HepG2 (cell line): ENCODE results near the gene KNG1. TPM values are rescaled to one million over a fixed set of nuclear protein-coding genes. Genes with fewer than 3 reads are reported as not detected.

ENCODE experiments used
- FIP1L1 ChIP-seq: fragments of 200-400 bp; formaldehyde crosslinking; IDR thresholded peaks from 2 replicates; pipeline ENCODE4 v1.6.1; 2018; ENCODE audit warnings: low read depth, mild to moderate bottlenecking, low read length, moderate library complexity, borderline replicate concordance; ENCODE audit not compliant: insufficient read depth
- FOXA1 ChIP-seq, 2 experiments: fragments of 450-650 bp in 1 of 2; sonication (generic) in 1 of 2; formaldehyde crosslinking in 1 of 2; IDR thresholded peaks; 2 replicates each; pipeline versions ENCODE4 v1.4.0 to v1.6.1; 2016 to 2020; ENCODE audit warnings: missing genetic modification reagents in 1 of 2
- FOXO4 ChIP-seq: sonication (generic); formaldehyde crosslinking; conservative IDR thresholded peaks from 2 replicates; pipeline ENCODE4 v1.8.1; 2023; ENCODE audit warnings: missing genetic modification reagents
- IRF9 ChIP-seq: sonication (generic); formaldehyde crosslinking; IDR thresholded peaks from 2 replicates; pipeline ENCODE4 v1.8.0; 2022; ENCODE audit warnings: missing genetic modification reagents, mild to moderate bottlenecking, borderline replicate concordance
- KAT7 ChIP-seq: IDR thresholded peaks from 2 replicates; pipeline ENCODE4 v1.6.1; 2018; ENCODE audit warnings: borderline replicate concordance, missing compliant biosample characterization
- MAFK ChIP-seq, 2 experiments: IDR thresholded peaks in 1 of 2; conservative IDR thresholded peaks in 1 of 2; 2 replicates each; pipeline ENCODE4 v1.6.1; 2011; ENCODE audit warnings: improper control_type of control experiment in 2 of 2, low read length in 2 of 2
- ONECUT2 ChIP-seq: sonication (generic); formaldehyde crosslinking; IDR thresholded peaks from 2 replicates; pipeline ENCODE4 v1.4.0; 2020; ENCODE audit warnings: missing genetic modification reagents
- PATZ1 ChIP-seq: sonication (generic); formaldehyde crosslinking; IDR thresholded peaks from 2 replicates; pipeline ENCODE4 v1.4.0; 2020; ENCODE audit warnings: missing genetic modification reagents
- POLR2AphosphoS5 ChIP-seq: IDR thresholded peaks from 2 replicates; pipeline ENCODE4 v1.6.1; 2012; ENCODE audit warnings: low read depth, low read length
- PPARG ChIP-seq: conservative IDR thresholded peaks from 2 replicates; pipeline ENCODE4 v1.6.1; 2016; ENCODE audit warnings: missing biosample characterization, missing genetic modification reagents
- PTBP1 ChIP-seq: fragments of 200-400 bp; formaldehyde crosslinking; IDR thresholded peaks from 2 replicates; pipeline ENCODE4 v1.6.1; 2018; ENCODE audit warnings: low read length, low read depth; ENCODE audit not compliant: poor library complexity, severe bottlenecking
- REPIN1 ChIP-seq: sonication (generic); formaldehyde crosslinking; IDR thresholded peaks from 2 replicates; pipeline ENCODE4 v1.8.0; 2022; ENCODE audit warnings: missing genetic modification reagents, low read depth, mild to moderate bottlenecking, borderline replicate concordance
- SP5 ChIP-seq: IDR thresholded peaks from 2 replicates; pipeline ENCODE4 v1.6.1; 2016; ENCODE audit warnings: low read depth, borderline replicate concordance
- THAP9 ChIP-seq: sonication (generic); formaldehyde crosslinking; IDR thresholded peaks from 2 replicates; pipeline ENCODE4; 2020; ENCODE audit warnings: missing genetic modification reagents, mild to moderate bottlenecking, borderline replicate concordance
- ZBTB25 ChIP-seq: IDR thresholded peaks from 2 replicates; pipeline ENCODE4 v1.6.1; 2018; ENCODE audit warnings: missing genetic modification reagents
- ZBTB42 ChIP-seq: sonication (generic); formaldehyde crosslinking; IDR thresholded peaks from 2 replicates; pipeline ENCODE4 v1.5.0; 2020; ENCODE audit warnings: mild to moderate bottlenecking, missing genetic modification reagents
- ZNF460 ChIP-seq: sonication (generic); formaldehyde crosslinking; IDR thresholded peaks from 2 replicates; pipeline ENCODE4 v1.5.1; 2020; ENCODE audit warnings: missing genetic modification reagents, mild to moderate bottlenecking, borderline replicate concordance
- ZNF619 ChIP-seq: sonication (generic); formaldehyde crosslinking; IDR thresholded peaks from 2 replicates; pipeline ENCODE4 v1.4.0; 2020; ENCODE audit warnings: mild to moderate bottlenecking, missing genetic modification reagents
- ZNF777 ChIP-seq: sonication (generic); formaldehyde crosslinking; IDR thresholded peaks from 2 replicates; pipeline ENCODE4 v1.4.0; 2020; ENCODE audit warnings: missing genetic modification reagents
- ZNF878 ChIP-seq: sonication (generic); formaldehyde crosslinking; IDR thresholded peaks from 2 replicates; pipeline ENCODE4 v1.8.1; 2023; ENCODE audit warnings: mild to moderate bottlenecking, missing genetic modification reagents, moderate library complexity
- polyA plus RNA-seq, 8 experiments: library from polyadenylated mRNA; depleted of rRNA in 3 of 8; stranded (reverse) in 7 of 8; unstranded in 1 of 8; fragments of >200 nt; fragmentation: Illumina TruSeq in 4 of 8; extraction: Trizol in 4 of 8; gene quantifications; 2 replicates each; pipeline versions ENCODE4 v1.2.1 to v1.2.3, GENCODE V29; 2011 to 2016; ENCODE audit warnings: low read depth in 4 of 8, missing spikeins in 1 of 8, mixed read lengths in 1 of 8; ENCODE audit not compliant: insufficient read depth in 1 of 8
- total RNA-seq, 5 experiments: library from RNA; depleted of rRNA; stranded (reverse); fragments of >200 nt; fragmentation: Illumina TruSeq; extraction: Trizol; gene quantifications; 2 replicates each; pipeline ENCODE4 v1.2.3, GENCODE V29; 2016; ENCODE audit warnings: low read depth in 1 of 5

KNG1 gene
- total and polyA plus RNA-seq, 2 of the 13 experiments (the other 11 are each of a cell fraction or from before 2014, with no cell fraction given) = 6.5 to 7.0 TPM

- TF ChIP-seq KAT7 (CRISPR knock-in tag) (0 out of 2 replicates have a peak, but pooled peaks have one; percentile 17), FOXA1 (IDR thresholded peaks at IDR 0.05) (no peak), FOXA1 (CRISPR knock-in tag; IDR thresholded peaks at IDR 0.05) (no peak), PPARG (CRISPR knock-in tag) (no peak), ZBTB25 (no peak), ZNF460 (CRISPR knock-in tag) (no peak), MAFK (conservative IDR thresholded peaks at IDR 0.05 in 1 of 2, IDR thresholded peaks at IDR 0.05 in 1 of 2; ENCODE audit: low read length in 2 of 2) (no peak), REPIN1 (CRISPR knock-in tag) (no peak), ZNF777 (CRISPR knock-in tag) (no peak), ZBTB42 (CRISPR knock-in tag) (no peak), PTBP1 (no peak), THAP9 (no peak), PATZ1 (peak; percentile 97), FOXO4 (CRISPR knock-in tag) (0 out of 2 replicates have a peak, but pooled peaks have one; percentile 87), ZNF878 (CRISPR knock-in tag) (no peak), POLR2AphosphoS5 (no peak), ZNF619 (0 out of 2 replicates have a peak, but pooled peaks have one; percentile 9), IRF9 (CRISPR knock-in tag) (no peak; the same call in 1 of the 2 replicates), SP5 (peak; percentile 77), ONECUT2 (CRISPR knock-in tag) (0 out of 2 replicates have a peak, but pooled peaks have one; percentile 3), FIP1L1 (no peak)
Measured at GRCh38 chr3:186783731-186784515, 66.8 kb downstream of the KNG1 start (continued).
